Activated CD4-positive, alpha-beta T cell treated with anti-CD3 and anti-CD28 coated beads, Interleukin-2, Interleukin-4, amounts not matched to agents 100 ng/mL and 50 ng/mL, durations not matched to agents 16 hours and 8 hours (primary cell): ENCODE data around the gene C16orf78.

Experiments
- DNase-seq: peaks from one replicate; pipeline ENCODE4 v3.0.0-alpha.2; 2020; ENCODE audit warnings: low spot score

The C16orf78 gene

GRCh38 chr16:49434733-49435132 lies 61.1 kb downstream of the C16orf78 start:
- DNase-seq: no peak

- DNase-seq: no peak
Measured at GRCh38 chr16:49436181-49436580, 62.6 kb downstream of the C16orf78 start.

- no peak for DNase-seq
Measured at GRCh38 chr16:49437344-49437743, 63.7 kb downstream of the C16orf78 start.

- no peak for DNase-seq
Measured at GRCh38 chr16:49439050-49439449, 65.4 kb downstream of the C16orf78 start.

- DNase-seq: no peak
Measured at GRCh38 chr16:49439676-49440075, 66.1 kb downstream of the C16orf78 start.

GRCh38 chr16:49440156-49441065 lies 66.8 kb downstream of the C16orf78 start:
- no peak for DNase-seq

GRCh38 chr16:49441366-49441780 lies 67.8 kb downstream of the C16orf78 start:
- DNase-seq: peak; percentile 54

- DNase-seq: no peak
Measured at GRCh38 chr16:49442805-49443204, 69.2 kb downstream of the C16orf78 start.

- no peak for DNase-seq
Measured at GRCh38 chr16:49443576-49443975, 70.0 kb downstream of the C16orf78 start.

- no peak for DNase-seq
Measured at GRCh38 chr16:49446805-49447204, 73.2 kb downstream of the C16orf78 start.
